Germinal center (tissue), 1 donor: Measurements from ENCODE around the gene SPATA20.

Experiments used
- DNase-seq: peaks from one replicate; pipeline ENCODE4 v3.0.0; 2012; ENCODE audit warnings: mixed read lengths, low spot score

SPATA20 gene

GRCh38 chr17:50559674-50560184 is 12.8 kb downstream of the SPATA20 start:
- peak; percentile 45 for DNase-seq

DNA sequence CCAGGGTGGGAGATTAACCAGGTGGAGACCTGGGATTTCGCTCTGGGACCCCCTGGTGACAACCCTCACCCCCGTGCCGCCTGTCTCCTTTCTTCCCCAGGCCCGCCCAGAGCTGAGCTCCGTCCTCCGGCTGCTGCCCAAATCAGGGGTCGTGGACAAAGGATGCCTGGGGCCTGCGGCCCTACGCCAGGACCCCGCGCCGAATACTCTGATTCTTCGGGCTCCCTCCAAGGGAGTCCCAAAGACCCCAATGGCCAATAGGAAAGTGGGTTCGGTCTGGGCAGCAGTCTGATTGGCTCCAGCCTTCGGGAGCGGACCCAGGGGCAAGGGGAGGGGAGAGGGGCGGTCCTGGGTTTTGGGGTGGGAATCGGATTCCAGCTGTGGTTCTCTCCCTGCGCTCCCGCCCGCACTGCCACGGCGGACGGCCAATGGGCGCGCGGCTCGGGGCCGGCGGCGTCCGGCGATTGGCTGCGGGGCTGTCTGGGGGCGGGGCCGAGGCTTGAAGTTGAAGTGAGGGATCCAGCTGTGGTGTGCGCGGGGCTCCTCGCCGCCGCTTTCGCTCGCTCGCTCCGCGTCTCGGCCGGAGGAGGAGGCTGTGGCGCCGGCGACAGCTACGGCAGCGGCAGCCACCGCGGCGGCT is 13.3 kb downstream of the SPATA20 start, which contains the start of gene CACNA1G:
CACNA1G (plus strand) TSS at position 531 of the 640 bp plus-strand sequence. CDS start 745 bp downstream, outside the sequence.
- DNase-seq: peak; percentile 97

GRCh38 chr17:50560931-50561745 is 14.2 kb downstream of the SPATA20 start:
- DNase-seq: peak; percentile 64

- no peak for DNase-seq
Measured at GRCh38 chr17:50561746-50562141, 14.8 kb downstream of the SPATA20 start.

DNA sequence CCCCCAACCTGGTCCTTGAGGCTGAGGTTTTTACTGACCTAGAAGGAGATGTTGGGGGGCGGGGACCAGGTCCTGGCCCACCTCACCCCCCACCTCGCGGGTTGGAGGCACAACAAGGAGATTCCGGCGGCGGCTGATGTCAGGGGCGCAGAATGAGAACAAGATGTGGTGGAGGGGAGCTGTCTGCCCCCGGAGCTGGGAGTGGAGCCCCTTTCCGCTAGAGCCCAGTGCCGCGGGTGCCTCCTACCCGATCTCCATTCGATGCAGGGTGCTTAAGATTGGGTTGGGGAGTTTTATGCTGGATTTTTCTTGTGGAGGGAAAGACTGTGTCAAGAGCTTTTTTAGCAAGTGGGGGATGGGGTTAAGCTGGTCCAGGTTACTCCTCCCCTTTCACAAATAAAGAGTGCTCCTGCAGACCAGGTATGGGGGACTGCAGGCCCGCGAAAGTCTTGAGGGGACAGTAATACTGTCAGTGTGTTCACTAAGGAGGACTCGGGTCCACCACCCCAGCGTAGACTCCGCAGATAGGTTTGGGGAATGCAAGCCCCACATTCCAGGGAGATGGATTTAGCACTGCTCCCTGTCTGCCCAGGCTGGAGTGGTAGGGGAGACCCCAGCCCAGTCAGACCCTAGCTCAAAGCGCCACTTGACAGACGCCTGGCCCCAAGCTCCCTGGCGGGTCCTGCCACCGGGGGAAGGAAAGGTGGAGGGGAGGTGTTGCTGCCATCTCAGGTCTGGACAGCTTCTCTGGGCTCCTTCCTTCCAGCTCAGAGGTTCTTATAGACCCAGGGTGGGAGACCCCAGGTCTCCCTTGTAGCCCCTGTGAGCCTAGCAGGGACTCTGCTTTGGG is 15.5 kb downstream of the SPATA20 start:
- DNase-seq: no peak

- no peak for DNase-seq
Measured at GRCh38 chr17:50563092-50563511, 16.1 kb downstream of the SPATA20 start.

DNA sequence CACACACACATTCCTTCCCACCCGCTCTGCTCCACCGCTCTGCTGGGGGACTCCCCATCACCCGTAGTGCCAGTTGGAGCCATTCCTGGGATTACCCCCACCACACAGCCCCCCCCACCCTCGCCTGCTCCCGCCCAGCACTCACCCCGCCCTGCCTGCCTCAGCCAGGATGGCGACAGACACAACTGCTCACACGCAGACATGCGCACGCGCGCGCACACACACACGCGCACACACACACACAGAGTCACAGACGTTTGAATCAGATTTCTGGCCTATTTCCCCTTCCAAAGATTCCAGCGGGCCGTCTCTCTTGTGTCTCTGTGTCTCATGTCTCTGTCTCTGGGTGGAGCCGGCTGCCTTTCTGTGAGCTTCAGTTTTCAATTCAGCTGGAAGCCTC is 17.9 kb downstream of the SPATA20 start:
- no peak for DNase-seq

DNA sequence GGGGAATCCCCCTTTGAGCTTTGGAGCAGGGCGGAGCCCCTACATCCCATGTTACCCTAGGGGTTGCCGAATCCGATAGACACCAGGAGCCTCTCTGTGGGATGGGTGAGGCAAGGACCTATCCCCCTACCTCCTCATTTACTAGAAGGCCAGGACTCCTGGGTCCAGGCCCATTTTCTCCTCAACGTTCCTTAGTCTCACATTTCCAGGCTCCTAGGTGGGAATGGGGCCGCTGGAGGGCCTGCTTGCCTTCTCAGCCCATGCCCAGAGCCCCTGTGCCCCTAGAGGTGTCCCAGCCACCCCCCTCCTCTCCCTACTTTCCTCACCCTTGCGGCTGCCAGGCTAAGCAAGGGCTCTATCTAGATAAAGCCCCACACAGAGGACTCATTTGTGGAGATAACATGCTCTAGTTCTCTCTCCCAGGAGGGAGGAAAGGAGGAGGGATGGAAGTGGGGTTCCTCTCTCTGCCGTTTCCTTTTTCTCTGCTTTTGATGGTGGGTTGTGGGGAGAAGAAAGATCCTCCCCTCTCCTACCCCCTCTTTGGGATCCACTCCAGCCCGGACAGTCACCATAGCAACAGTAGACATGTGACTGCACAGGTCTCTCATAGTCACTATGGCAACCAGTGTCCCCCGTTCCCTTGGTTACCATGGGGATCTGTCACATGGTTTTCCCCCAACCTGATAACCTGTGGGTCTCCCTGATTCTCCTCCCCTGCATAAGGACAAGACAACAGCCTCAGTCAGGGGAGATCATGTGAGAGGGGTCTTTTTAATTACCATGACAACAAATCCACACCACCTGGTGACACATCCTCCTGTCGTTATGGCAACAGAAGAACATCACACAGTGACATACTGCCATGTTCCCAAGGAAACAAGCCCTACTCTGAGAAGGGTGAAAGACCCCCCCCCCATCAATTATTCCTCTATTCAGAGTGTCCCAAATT is 18.7 kb downstream of the SPATA20 start:
- no peak for DNase-seq

GRCh38 chr17:50566886-50567285 is 19.9 kb downstream of the SPATA20 start:
- no peak for DNase-seq

DNA sequence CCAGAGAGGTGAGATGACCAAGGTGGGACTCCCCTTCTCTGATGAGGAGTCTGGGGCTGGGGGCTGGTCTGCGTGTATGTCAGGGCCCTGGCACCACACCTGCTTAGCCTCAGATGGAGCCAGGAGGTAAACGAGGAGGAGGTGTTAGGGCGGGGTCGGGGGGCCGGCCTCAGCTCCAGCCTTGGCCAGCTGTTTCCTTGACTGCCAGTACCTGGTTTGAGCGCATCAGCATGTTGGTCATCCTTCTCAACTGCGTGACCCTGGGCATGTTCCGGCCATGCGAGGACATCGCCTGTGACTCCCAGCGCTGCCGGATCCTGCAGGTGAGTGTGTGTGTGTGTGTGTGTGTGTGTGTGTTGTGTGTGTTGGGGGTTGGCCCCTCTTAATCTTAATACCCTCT is 21.7 kb downstream of the SPATA20 start:
- no peak for DNase-seq

- no peak for DNase-seq
Measured at GRCh38 chr17:50569592-50569991, 22.6 kb downstream of the SPATA20 start.

DNA sequence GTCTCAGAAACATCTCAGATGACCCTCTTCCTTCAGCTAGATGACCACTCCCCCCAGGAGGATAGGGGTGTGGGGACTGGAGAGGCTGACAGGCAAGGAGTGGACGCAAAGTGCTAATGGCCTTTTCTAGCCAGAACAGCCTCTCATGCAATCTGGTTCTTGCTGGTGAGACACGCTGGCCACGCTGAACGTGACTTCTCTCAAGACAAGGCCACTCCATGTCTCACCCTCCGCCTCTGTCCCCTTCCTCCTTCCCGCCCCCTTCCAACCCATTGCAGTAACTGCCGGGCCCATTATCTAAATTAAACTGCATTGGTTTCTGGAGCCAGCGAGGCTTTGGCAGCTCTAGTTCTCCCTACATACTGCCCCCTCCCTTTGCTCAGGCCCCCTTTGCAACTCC is 23.1 kb downstream of the SPATA20 start:
- DNase-seq: no peak

DNA sequence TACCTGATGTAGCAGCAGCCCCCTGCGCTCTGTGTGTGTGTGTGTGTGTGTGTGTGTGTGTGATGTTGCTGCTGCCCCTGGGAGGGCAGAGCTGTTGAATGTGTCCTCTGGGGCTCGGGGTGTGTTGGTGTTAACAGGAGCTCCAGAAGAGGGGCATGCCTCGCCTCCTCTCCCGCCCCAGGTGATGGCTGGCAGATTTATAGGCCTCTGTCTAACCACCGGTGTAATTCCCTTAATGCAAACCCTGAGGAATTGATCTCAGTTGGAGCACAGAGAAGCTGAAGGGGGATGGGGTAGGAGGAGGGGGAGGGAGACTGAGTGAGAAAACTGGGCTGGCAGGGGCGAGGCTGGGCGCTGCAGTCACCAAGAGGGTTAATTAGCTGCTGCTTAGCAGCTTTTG is 23.6 kb downstream of the SPATA20 start:
- DNase-seq: no peak

DNA sequence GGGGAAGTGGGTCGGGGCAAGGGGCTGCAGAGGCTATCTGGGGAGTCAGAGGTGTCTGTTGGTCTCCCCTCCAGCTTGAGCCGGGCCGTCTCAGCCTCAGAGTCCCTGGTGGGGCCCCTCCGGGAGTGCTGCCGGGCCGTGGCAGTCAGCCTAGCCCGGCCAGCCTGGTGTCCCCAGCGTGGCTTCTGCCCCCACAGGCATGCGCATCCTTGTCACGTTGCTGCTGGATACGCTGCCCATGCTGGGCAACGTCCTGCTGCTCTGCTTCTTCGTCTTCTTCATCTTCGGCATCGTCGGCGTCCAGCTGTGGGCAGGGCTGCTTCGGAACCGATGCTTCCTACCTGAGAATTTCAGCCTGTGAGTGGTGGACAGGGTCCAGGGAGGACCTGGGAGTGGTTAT is 24.7 kb downstream of the SPATA20 start:
- no peak for DNase-seq

- DNase-seq: no peak
Measured at GRCh38 chr17:50572541-50572940, 25.6 kb downstream of the SPATA20 start.

DNA sequence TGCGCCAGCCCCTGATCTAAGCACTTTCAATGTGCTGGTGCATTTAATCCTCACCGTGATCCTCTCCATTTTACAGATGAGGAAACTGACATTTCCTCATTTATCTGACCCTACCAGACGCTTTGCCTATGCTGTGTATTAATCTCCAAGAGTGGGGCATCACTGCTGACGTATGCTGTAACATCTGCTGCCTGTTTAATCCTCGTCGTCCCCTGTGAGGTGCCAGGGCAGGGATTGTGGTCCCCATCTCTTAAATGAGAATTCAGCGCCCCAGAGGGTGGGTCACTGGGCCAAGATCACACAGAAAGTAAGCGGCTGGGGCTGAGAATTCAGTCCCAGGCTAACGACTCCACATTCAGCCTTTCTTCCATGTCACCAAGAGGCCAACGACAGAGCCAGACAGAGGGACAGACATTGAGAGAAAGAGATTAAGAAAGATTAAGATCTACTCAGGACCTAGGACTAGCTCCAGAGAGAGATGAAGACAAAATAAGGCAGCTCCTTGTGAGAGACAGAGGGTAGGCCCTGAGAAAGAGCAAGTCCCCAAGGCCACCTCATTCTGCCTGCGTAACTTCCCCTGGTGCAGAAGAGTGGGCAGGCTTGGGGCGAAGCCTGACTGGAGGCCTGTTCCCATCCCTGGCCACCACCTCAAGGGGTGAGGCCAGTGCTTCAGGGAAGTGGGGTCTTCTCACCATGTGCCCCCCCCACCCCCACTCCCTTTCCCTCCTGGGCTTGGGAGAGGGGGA is 27.1 kb downstream of the SPATA20 start:
- DNase-seq: no peak

DNA sequence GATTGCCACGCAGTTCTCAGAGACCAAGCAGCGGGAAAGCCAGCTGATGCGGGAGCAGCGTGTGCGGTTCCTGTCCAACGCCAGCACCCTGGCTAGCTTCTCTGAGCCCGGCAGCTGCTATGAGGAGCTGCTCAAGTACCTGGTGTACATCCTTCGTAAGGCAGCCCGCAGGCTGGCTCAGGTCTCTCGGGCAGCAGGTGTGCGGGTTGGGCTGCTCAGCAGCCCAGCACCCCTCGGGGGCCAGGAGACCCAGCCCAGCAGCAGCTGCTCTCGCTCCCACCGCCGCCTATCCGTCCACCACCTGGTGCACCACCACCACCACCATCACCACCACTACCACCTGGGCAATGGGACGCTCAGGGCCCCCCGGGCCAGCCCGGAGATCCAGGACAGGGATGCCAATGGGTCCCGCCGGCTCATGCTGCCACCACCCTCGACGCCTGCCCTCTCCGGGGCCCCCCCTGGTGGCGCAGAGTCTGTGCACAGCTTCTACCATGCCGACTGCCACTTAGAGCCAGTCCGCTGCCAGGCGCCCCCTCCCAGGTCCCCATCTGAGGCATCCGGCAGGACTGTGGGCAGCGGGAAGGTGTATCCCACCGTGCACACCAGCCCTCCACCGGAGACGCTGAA is 28.7 kb downstream of the SPATA20 start:
- DNase-seq: no peak

- DNase-seq: no peak
Measured at GRCh38 chr17:50576864-50577263, 29.9 kb downstream of the SPATA20 start.

DNA sequence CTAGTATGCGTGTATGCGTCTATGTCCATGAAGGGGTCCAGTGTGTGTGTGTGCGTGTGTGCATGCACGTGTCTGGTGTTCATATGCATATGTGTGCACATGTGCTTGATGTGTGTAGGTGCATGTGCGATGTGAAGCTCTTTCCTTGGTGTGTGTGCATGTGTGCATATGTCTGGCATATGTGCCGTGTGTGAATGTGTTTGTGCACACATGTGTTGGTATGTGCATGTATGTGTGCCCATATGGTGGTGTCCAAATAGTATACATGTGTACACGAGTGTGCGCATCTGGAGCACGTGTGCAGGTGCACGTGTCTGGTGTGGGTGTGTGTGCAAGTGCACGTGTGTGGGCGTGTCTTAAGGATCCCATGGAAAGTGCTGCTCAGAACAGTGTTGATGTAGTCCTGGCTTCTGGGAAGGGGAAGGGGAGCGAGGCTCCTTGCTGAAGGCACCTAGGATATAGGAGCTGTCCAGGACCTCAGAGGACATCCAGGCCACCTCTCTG is 30.5 kb downstream of the SPATA20 start:
- DNase-seq: no peak

DNA sequence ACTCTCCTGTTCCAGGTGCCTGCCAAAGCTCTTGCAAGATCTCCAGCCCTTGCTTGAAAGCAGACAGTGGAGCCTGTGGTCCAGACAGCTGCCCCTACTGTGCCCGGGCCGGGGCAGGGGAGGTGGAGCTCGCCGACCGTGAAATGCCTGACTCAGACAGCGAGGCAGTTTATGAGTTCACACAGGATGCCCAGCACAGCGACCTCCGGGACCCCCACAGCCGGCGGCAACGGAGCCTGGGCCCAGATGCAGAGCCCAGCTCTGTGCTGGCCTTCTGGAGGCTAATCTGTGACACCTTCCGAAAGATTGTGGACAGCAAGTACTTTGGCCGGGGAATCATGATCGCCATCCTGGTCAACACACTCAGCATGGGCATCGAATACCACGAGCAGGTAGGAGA is 31.2 kb downstream of the SPATA20 start:
- no peak for DNase-seq
